Stimulated activated CD8-positive, alpha-beta memory T cell treated with anti-CD3 and anti-CD28 coated beads, Interleukin-12 subunit alpha, Interleukin-12 subunit beta, amount 100 ng/mL, for 1 hour (primary cell): ENCODE results near the gene EPHA8.

Source experiments
- DNase-seq: peaks from one replicate; pipeline ENCODE4 v3.0.0-alpha.2; 2020; ENCODE audit warnings: low read depth

EPHA8 gene

DNA sequence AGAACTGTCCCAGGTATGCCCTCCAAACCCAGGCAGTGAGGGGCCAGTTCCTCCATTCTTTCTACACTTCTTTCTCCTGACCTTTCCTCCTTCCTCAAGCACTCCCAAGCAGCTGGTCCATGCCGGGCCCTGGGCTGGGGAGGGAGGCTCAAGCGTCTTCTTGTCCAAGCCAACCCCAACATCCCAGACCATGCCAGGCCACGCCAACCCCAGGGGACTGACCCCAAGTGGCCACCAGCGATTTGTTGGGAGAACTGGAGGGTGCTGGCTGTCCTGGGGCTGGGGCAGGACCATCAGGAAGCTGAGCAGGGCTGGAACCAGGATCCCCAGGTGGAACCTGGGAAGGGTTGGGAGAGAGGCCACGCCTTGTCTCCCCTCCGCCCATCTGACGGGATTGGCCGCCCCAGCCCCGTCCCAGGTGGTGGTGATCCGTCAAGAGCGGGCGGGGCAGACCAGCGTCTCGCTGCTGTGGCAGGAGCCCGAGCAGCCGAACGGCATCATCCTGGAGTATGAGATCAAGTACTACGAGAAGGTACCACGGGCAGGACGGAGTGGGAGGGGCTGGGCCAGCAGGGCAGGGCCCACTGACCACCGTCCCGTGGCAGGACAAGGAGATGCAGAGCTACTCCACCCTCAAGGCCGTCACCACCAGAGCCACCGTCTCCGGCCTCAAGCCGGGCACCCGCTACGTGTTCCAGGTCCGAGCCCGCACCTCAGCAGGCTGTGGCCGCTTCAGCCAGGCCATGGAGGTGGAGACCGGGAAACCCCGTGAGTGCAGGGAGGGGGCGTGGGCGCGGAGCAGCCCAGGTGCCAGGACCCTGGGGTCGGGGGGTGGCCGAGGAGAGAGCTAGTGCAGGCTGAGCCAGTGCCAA, 29.9 kb downstream of the EPHA8 start:
- DNase-seq: no peak

GRCh38 chr1:22594396-22594795, 31.1 kb downstream of the EPHA8 start:
- no peak for DNase-seq

GRCh38 chr1:22595108-22595507, 31.8 kb downstream of the EPHA8 start:
- no peak for DNase-seq

DNA sequence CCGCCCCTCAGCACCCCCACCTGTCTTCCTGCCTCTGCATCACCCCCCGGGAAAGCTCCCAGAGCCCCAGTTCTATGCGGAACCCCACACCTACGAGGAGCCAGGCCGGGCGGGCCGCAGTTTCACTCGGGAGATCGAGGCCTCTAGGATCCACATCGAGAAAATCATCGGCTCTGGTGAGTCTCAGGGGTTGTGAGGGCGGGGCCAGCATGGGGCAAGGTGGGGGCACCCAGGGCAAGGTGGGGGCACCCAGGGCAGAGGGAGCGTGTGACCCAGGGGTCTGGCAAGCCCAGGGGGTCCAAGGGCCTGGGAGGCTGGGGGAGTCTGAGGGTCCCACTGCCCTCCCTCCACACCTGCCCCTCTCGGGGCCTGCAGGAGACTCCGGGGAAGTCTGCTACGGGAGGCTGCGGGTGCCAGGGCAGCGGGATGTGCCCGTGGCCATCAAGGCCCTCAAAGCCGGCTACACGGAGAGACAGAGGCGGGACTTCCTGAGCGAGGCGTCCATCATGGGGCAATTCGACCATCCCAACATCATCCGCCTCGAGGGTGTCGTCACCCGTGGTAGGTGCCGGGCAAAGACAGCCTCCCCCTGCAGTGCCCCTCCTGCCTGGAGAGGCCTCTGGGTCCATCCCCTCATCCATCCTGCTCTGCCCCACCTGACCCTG, 34.1 kb downstream of the EPHA8 start:
- no peak for DNase-seq

- no peak for DNase-seq
Measured at GRCh38 chr1:22597996-22598395, 34.7 kb downstream of the EPHA8 start.

GRCh38 chr1:22598736-22599135, 35.4 kb downstream of the EPHA8 start:
- DNase-seq: no peak

- no peak for DNase-seq
Measured at GRCh38 chr1:22600071-22600816, 37.0 kb downstream of the EPHA8 start.

GRCh38 chr1:22600817-22601605, 37.7 kb downstream of the EPHA8 start:
- no peak for DNase-seq

GRCh38 chr1:22601610-22602009, 38.3 kb downstream of the EPHA8 start:
- no peak for DNase-seq

DNA sequence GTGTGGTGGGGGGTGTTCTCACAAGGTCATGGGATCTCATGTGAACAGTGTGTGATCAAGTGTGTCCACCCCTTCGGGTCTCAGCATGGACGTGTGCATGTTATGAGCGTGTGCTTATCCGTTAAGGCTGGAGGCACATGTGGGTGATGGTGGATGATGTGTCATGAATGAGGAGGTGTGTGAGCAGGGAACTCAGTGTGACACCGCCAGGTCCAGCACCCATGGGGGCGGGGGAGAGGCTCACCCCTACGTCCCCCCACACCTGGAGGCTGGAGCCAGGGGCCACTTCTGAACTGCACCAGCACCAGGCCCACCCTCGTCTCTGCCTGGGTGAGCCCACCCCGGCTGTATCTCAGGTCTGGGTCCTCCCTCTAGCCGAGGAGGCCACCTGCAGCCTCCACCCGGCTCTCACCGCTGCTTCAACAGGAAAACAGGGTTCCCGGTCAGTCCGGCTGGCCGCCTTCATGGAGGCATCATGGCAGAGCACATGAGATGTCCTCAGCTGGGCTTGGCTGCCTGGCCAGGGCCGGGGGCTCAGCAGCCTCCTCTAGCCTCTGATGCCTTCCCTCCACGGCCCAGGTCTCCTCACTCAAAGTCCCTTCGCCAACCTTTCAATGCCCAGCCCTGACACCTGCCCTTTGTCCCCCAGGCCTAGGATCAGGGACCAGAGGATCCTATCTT, 38.9 kb downstream of the EPHA8 start:
- no peak for DNase-seq

GRCh38 chr1:22606161-22606560, 42.9 kb downstream of the EPHA8 start:
- no peak for DNase-seq

GRCh38 chr1:22607154-22607553, 43.9 kb downstream of the EPHA8 start:
- no peak for DNase-seq

DNA sequence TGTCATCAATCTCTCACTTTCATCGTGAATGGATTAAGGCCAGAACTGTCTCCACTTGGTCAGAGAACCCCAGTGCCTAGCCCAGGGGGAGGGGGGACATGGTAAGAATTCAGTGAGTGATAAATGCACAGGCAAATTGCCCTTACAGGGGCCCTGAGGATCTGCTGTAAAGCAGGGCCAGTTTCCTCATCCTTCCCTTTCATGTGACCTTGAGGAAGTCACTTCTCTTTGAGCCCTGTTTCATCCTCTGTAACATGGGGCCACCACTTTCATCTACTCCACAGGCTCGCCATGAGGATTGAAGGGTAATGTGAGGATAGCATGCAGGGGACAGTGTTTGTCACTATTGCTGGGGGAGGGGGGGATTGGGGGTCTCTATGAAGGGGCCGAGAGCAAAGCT, 45.1 kb downstream of the EPHA8 start:
- DNase-seq: no peak

DNA sequence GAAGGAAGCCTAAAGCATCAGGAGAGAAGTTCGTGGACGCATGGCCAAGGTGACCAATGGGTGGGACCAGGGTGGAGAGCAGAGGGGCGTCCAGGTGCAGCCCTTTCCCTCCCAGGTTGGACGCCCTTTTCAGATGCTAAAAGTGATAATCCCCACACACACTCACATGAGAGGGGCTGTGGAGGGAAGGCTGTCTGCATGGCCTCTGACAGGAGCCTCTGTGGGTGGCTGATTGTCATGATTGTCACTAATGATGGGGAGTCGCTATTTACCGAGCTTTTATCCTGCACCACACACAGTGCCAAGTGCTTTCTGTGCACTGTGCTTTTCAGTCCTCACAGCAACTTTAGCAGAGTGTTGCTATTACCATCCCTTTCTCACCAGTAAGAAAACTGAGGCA, 46.0 kb downstream of the EPHA8 start:
- DNase-seq: no peak

- no peak for DNase-seq
Measured at GRCh38 chr1:22611530-22611947, 48.2 kb downstream of the EPHA8 start.

DNA sequence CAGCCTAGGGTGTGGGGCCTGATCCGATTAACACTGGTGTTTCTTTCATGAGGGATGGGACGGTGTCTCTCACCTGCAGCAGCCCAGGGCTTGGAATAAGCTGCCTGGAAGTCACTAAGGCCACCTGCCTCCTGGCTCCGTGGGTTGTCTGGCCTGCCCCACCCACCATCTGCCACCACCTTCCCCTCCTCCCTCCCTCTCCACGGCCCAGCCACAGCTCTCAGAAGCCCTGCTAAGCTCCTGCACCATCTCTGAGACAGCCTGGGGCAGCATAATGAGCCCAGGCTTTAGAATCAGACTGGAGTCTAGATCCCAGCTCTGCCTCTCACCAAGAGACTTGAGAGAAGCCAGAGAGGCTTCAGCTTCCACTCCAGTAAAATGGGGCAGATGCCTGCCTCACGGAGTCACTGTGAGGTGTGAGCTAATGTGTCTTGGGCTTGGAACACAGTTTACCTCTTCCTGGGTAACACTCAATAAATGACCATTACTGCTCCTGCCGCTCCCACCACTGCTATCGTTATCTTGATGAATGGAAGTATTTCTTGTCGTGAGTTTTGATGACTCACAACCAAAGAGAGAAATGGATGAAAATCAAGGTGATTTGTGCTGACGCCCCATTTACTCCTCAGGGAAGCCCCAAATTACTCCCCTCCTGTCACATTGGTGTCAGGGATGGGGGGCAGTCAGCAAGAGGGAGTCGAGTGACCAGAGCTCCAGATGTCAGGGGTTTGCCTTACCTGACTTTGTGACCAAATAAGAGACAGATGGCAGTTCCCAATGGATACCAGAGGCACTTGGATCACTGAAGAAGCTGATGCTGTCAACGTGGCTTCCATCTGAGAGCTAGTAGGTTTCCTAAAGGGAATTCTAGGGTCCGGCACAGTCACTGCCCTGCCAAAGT, 49.6 kb downstream of the EPHA8 start:
- no peak for DNase-seq

GRCh38 chr1:22613572-22613918, 50.3 kb downstream of the EPHA8 start:
- DNase-seq: no peak

GRCh38 chr1:22613951-22614350, 50.7 kb downstream of the EPHA8 start:
- no peak for DNase-seq

DNA sequence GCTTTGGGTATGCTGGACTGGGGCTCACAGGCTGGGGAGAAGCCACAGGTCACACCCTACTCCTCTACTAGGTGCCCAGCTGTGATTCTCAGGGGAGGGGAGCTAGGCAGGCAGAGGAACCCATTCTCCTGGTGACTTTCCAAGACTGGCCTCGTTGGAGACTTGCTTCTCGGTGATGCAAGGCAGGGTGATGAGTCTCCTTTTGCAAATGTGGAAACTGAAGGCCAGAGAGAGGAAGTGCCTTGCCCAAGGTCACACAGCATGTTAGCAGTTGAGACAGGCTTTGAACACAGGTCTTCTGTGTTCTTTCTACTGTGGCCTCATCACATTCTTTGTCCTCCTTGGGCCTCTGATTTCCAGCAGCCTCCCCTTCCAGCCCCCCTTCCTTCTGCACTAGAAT, 52.6 kb downstream of the EPHA8 start:
- no peak for DNase-seq

DNA sequence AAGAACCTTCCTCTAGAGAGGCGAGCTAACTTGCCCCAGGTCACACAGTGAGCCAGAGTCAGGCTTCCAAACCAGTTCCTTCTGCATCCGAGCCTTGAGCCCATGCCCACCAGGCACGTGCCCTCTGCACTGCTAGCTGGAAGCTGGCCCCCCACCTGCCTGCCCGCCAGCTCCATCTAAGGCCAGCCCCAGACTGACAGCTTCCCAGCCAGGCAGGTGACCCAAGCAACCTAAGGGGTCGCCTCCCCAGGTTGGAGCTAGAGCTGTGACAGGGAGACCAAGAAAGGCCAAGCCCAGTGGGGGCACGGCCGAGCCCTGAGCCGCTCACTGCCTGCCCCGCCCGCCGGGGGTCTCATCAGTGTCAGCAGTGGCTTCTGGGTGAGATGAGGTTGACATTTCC, 53.3 kb downstream of the EPHA8 start:
- no peak for DNase-seq

GRCh38 chr1:22618056-22618455, 54.8 kb downstream of the EPHA8 start:
- DNase-seq: no peak
